HG03469 (cell line): ENCODE results near the gene BNC2.

ENCODE experiments used
- ATAC-seq: cut with Tn5 transposase; IDR thresholded peaks from one replicate; pipeline ENCODE4 v1.9.1; 2021; ENCODE audit warnings: mild to moderate bottlenecking, moderate library complexity, moderate number of reproducible peaks; ENCODE audit not compliant: unreplicated experiment

Gene BNC2

DNA sequence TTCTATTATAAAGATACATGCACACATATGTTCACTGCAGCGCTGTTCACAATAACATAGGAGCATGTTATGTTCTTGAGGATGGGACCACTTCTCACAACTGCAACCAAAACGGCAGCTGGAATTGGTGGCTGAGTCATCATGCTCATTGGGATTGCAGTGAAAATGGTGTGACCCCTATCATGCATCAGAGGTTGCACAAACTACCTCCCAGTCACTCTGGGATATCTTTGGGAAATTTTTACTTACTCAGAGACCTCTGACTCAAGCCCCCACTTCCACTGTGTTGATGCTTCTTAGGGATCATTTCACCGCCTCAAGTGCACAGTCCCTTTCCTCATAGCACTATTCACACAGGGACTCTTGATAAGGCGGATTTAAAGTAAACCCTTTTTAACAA is 474.1 kb downstream of the BNC2 start:
- no peak for ATAC-seq

DNA sequence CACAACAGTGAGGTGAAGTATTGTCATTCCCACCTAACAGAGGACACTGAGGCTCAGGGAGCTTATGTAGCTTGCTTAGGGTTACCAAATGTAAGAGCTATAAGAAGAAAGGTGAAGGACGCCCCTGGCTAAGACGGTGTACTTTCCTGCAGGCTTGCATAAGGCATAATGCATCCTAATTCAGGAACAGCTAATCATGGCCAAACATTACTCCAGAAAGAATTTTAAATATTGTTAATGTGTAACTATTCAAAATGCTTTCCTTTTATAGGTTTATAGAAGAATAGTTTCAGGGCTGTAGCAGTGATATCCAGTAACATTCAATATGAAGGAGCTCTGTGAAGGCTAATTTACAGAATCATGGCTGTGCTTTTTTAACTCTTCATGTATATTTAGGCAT is 479.1 kb downstream of the BNC2 start:
- ATAC-seq, result no peak

- no peak for ATAC-seq
Observed at GRCh38 chr9:16387382-16387781, 483.1 kb downstream of the BNC2 start.

- no peak for ATAC-seq
Observed at GRCh38 chr9:16386827-16387077, 483.7 kb downstream of the BNC2 start.

- ATAC-seq, result no peak
Observed at GRCh38 chr9:16386007-16386826, 484.3 kb downstream of the BNC2 start.

GRCh38 chr9:16385590-16385989 is 484.9 kb downstream of the BNC2 start:
- ATAC-seq, result no peak

DNA sequence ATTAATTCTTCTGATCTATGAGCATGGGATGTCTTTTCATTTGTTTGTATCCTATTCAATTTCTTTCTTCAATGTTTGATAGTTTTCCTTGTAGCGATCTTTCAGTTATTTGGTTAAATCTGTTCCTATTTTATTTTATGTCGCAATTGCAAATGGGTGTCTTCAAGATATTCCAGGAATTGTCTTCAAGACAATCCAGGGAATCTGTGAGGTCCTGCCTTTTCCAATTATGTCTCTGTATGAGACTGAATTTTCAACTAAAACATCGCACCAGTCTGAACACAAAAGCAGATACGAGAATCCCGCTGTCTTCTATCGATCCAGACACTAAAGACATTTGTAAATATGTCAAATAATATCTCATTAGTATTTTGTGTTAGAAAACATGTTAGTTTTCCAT is 485.5 kb downstream of the BNC2 start:
- ATAC-seq, result no peak

DNA sequence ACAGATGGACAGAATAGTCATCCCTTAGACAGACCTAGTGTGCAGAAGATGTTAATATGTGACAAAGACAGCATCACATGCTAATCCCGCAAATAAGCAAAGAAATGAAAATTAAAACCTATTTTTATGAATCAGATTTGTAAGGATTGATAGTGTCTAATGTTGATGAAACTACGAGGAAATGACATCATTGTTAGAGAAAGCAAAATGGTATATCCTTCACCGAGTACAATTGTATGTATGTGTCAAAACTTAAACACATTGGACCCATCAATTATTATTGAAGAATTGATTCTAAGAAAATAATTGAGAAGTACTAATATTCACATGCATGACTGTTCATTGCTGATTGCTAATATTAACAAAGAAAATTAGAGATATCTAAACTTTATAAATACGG is 493.2 kb downstream of the BNC2 start:
- ATAC-seq, result no peak

DNA sequence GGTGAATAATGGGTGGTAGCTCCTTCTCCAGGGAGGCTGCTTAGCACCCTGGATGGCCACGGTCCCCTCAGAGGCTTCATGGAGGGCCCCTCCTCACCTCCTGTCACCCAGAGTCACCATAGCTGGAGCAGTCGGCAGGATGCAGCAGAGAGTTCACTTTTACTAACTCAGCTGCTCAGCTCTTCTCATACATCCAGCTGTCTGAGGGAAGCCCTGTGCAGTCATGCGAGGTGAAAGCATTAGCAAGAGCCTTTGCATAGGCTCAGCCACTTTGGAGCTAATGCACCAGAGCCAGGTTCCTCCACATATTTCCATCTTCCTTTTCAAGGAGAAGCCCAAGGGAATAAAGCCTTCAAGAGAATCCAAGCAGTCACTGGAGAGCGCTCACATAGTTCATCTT is 499.2 kb downstream of the BNC2 start:
- ATAC-seq, result no peak

GRCh38 chr9:16370647-16371046 is 499.8 kb downstream of the BNC2 start:
- no peak for ATAC-seq

DNA sequence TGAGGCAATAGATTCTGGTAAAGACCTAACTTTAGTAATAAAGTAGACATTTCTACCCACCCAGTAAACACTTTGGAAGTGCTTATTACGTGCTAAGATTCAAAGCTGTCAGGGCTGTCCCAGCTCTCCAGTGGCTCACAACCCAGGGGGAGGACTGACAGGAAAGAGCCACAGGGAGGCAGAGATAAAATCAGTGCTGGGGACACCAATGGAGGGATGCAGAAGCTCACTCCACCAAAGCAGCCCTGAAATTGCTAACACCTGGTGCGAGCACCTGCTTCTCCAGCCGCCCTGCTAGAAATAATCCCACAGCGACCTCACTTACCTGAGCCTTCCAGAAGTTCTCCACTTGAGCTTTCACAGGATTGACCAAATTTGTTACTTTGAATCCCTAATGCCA is 501.0 kb downstream of the BNC2 start:
- no peak for ATAC-seq

- ATAC-seq, result no peak
Observed at GRCh38 chr9:16368237-16369087, 502.0 kb downstream of the BNC2 start.

- ATAC-seq, result no peak
Observed at GRCh38 chr9:16367605-16368231, 502.8 kb downstream of the BNC2 start.

- ATAC-seq, result no peak
Observed at GRCh38 chr9:16364347-16364746, 506.1 kb downstream of the BNC2 start.

GRCh38 chr9:16363916-16364315 is 506.6 kb downstream of the BNC2 start:
- ATAC-seq, result no peak

DNA sequence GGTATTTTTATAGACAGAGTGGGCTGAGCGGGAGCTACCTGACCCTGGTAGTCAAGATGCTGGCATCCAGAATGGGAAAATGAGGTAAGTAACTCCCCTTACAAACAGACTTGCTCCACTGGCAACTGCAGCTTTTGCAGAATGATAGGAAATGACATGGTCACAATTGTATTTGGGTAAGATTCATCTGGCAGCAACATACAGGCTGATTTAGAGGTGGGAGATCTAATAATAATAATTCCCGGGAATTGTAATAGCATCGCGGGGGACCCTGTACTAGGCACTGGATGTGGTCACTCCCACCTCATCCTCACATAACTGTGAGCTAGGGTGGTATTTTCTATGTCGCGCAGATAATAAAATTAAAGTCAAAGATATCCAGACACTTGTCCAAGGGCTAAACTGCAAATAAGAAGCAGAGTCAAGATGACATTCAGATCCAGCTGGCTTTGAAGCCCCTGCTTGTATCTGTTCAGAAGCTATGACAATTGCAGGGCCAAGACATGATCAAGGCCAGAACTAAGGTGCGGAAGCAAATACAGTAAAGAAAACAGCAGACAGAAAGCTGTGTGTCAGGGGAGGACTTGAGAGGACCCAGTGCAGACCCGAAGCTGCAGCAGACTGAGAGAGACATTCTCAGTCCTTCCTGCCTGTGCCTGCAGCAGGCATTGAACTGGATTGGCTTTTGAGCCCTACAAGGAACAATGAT is 507.2 kb downstream of the BNC2 start:
- no peak for ATAC-seq

- ATAC-seq, result no peak
Observed at GRCh38 chr9:16361939-16362338, 508.5 kb downstream of the BNC2 start.

DNA sequence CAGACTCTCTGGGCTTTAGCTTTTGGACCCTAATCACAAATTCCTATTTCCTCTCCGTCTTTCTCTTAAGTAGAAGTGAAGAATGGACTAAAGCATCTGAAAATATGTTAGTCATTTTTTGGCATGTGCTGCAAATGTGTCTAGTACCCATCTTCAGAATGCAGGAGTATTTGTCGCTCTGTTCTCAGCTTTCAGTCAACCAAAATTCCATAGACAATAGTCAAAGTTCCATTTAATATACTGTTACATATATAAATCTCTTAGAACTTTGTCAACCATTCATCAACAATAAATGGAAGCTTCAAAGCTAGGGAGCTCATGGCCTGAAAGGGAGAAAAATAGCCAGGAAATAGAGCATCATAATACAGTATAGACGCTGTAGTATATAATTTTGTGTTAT is 509.4 kb downstream of the BNC2 start:
- ATAC-seq, result no peak

- ATAC-seq, result no peak
Observed at GRCh38 chr9:16360247-16360646, 510.2 kb downstream of the BNC2 start.
